ENCODE measurements around the gene PROB1. TPM values are rescaled to one million over a fixed set of nuclear protein-coding genes. Genes with fewer than 3 reads are reported as not detected.
A peak's percentile ranks its signal among the peaks of the same experiment; 100 is the strongest.

PROB1 gene
- total RNA-seq, 1 experiment from 2014 or later: 3.4 TPM

DNA sequence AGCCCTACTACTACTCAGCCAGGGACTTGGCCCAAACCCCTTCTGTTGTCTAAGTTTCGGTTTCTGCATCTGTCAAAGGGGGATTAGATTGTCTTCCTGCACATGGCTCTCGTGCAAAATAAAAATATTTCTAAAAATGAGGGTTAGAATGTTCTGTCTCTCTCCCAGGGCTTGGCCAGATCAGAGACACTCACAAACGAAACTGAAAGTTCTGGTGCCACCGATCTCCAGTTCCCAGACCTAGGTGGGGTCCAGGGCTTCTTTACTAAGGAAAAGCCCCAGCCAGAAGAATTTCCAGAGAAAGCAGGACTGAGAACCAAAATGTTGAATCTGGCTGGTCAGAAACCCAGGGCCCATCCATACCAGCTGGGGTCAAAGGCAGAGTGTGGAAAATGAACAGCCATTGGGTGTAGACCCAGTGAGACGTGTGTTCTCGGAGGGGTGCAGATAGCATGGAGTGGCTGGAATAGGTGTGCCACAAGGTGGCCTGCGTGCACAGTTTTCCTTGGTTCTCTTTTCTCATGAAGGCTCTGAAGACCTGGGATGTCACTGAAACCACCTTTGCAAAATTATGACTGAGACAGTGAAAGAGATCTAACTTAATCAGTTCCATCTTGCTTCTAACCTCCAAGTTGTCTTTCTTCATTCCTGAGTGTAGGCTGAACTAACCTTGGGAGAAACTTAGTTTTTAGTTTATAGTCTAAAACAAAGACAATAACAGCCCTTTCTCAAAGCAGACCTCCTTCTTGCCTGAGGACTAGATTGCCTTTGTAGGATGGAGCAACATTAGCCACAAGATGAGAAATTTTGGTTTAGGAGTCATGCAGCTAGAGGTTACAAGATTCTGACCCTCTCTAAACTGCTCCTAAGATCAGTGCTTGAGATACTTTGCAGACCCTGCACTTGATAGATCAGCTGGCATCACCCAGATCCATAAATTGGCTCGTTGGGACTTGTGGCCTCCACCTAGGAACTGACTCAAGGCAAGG lies 9.5 kb downstream of the PROB1 start:
- Histone ChIP-seq H4K8ac (replicated peaks; ENCODE audit: insufficient read length, low read depth, low read length) (no peak overlapping the region), H3K79me2 (ENCODE audit: insufficient read depth, low read length) (no peaks in the 10 kb centered on the region), H3K4ac (ENCODE audit: low read depth, low read length) (no peak overlapping the region), H3K14ac (ENCODE audit: insufficient read depth, low read length) (no peak overlapping the region), H3K27me3 (ENCODE audit: insufficient read depth, low read length) (no peaks in the 10 kb centered on the region), H3K18ac (ENCODE audit: insufficient read length, low read depth, low read length) (no peak overlapping the region), H3K79me1 (ENCODE audit: insufficient read depth, low read depth, low read length, poor library complexity, severe bottlenecking) (no peaks in the 10 kb centered on the region), H3K23me2 (ENCODE audit: insufficient read length, low read depth, low read length, poor library complexity, severe bottlenecking) (no peaks in the 10 kb centered on the region), H3K56ac (ENCODE audit: insufficient read length, low read depth, low read length) (no peak overlapping the region), H2BK20ac (ENCODE audit: low read depth, low read length, poor library complexity, severe bottlenecking) (no peak overlapping the region), H3K4me2 (ENCODE audit: insufficient read depth, insufficient read length, low read length) (no peak overlapping the region), H3K27ac (ENCODE audit: insufficient read length, low read depth, low read length) (no peak overlapping the region), H2BK5ac (ENCODE audit: insufficient read length, low read length) (no peak overlapping the region), H3K9me3 (ENCODE audit: control insufficient read depth, low read depth, low read length) (no peaks in the 10 kb centered on the region), H3K4me1 (ENCODE audit: insufficient read depth, low read length) (peaks cover 3% of the 10 kb centered on the region; the same call in 1 of the 2 replicates), H2AFZ (ENCODE audit: low read length) (no peak overlapping the region), H3K9ac (ENCODE audit: extremely low read depth, insufficient read length, low read length) (no peak overlapping the region), H3K23ac (ENCODE audit: insufficient read length, low read depth, low read length) (no peak overlapping the region), H3T11ph (ENCODE audit: low read length) (no peak overlapping the region), H2BK12ac (ENCODE audit: insufficient read length, low read depth, low read length) (no peak overlapping the region), H4K5ac (ENCODE audit: insufficient read length, low read depth, low read length) (no peak overlapping the region), H2AK5ac (ENCODE audit: insufficient read length, low read length) (no peak overlapping the region), H4K91ac (ENCODE audit: insufficient read length, low read depth, low read length) (no peak overlapping the region), H2BK15ac (ENCODE audit: low read depth, low read length) (no peak overlapping the region), H4K20me1 (ENCODE audit: control insufficient read depth, insufficient read depth, insufficient read length) (no peaks in the 10 kb centered on the region), H2BK120ac (ENCODE audit: low read depth, low read length, poor library complexity, severe bottlenecking) (no peak overlapping the region)
- no CpG with 5 or more reads among the region's 8 CpGs for WGBS (ENCODE audit: extremely low coverage, insufficient read length, low lambda C conversion rate)
- Mint-ChIP-seq H3K36me3 (ENCODE audit: insufficient read depth in 1 of 3, low read depth in 3 of 3) (no peaks in the 10 kb centered on the region), H3K27ac (no peak overlapping the region), H3K27me3 (ENCODE audit: low read depth) (no peaks in the 10 kb centered on the region; the same call in 1 of the 2 replicates), H3K9me3 (no peaks in the 10 kb centered on the region), H3K4me3 (no peak overlapping the region), H3K4me1 (peaks cover 16 to 38% of the 10 kb centered on the region in 2 experiments)
- 0 out of 3 replicates have a peak, but pooled peaks have one; percentile 18 for TF ChIP-seq CTCF (conservative IDR thresholded peaks at IDR 0.05)
- DNase-seq: no peak
